Body of pancreas (tissue), 4 donors: Measurements from ENCODE around the gene CCDC63.

ENCODE experiments used
- CTCF ChIP-seq, 7 experiments: fragments of 450-650 bp in 4 of 7; fragments of 200-600 bp in 3 of 7; sonication (generic) in 3 of 7; IDR thresholded peaks; one replicate each; pipeline ENCODE4 v1.5.1; 2016 to 2019; ENCODE audit warnings: antibody characterized with exemption in 7 of 7
- POLR2A ChIP-seq, 3 donors: fragments of 450-650 bp; IDR thresholded peaks; one replicate each; pipeline ENCODE4 v1.6.1; 2016; ENCODE audit warnings: antibody characterized with exemption in 3 of 3, mild to moderate bottlenecking in 2 of 3

- TF ChIP-seq CTCF (IDR thresholded peaks at IDR 0.05) = no peak
- no peak for TF ChIP-seq POLR2A (IDR thresholded peaks at IDR 0.05)
Measured at GRCh38 chr12:110912263-110912662, 65.5 kb downstream of the CCDC63 start.
